ENCODE results near the gene CEACAM16. TPM values are rescaled to one million over a fixed set of nuclear protein-coding genes. Genes with fewer than 3 reads are reported as not detected.

CEACAM16 gene
- total and polyA plus RNA-seq, 9 of the 15 experiments (the other 6 are each of a cell fraction or from before 2014, with no cell fraction given), result not detected

GRCh38 chr19:44749292-44749691, 50.3 kb downstream of the CEACAM16 start:
- ChIA-PET POLR2A (interaction anchor here (0.6 to 1.7 kb wide), 5 partner anchors 10 to 25 kb away, joined by 3 to 4 read pairs (median 3); no protein-coding TSS in a partner anchor), CTCF (ENCODE audit: low intra/inter-chr PET ratio) (no interaction called here)
- BruUV-seq (replicated peaks), result no TSS peak
- 88% methylated on average over 1 of the region's 1 CpG for WGBS (ENCODE audit: insufficient coverage, low coverage, missing lambda C conversion rate)
- Histone ChIP-seq H3K27me3 (ENCODE audit: control insufficient read depth in 2 of 2, insufficient read depth in 2 of 2, low read length in 2 of 2) (no peaks in the 10 kb centered on the region), H3K36me3 (ENCODE audit: control insufficient read depth, insufficient read depth, low read length) (no peaks in the 10 kb centered on the region), H2AFZ (ENCODE audit: low read depth, low read length) (no peak overlapping the region), H3K4me3 (peak overlapping the region; percentile 45), H3K27ac (ENCODE audit: extremely low read depth, low read depth, low read length) (peak overlapping the region; percentile 44; the same call in 1 of the 3 replicates), H4K20me1 (replicated peaks; ENCODE audit: control insufficient read depth, insufficient read depth, low read length) (no peaks in the 10 kb centered on the region), H3K79me2 (ENCODE audit: control insufficient read depth, insufficient read depth, low read length) (no peaks in the 10 kb centered on the region), H3K4me1 (replicated peaks in 1 of 2; ENCODE audit: control insufficient read depth in 2 of 2, insufficient read depth in 2 of 2, low read length in 2 of 2) (peaks cover 18 to 44% of the 10 kb centered on the region in 2 experiments), H3K9me1 (ENCODE audit: control insufficient read depth, insufficient read depth, low read length) (no peaks in the 10 kb centered on the region), H3K9me3 (replicated peaks; ENCODE audit: control insufficient read depth, insufficient read depth, low read depth, low read length) (no peaks in the 10 kb centered on the region), H3K9ac (ENCODE audit: insufficient read depth in 1 of 2, low read depth in 2 of 2, low read length in 2 of 2) (peak overlapping the region in 1 of 2 experiments; percentile 90; a peak in 1 of 4 replicates), H3K4me2 (ENCODE audit: insufficient read depth, low read length) (peak overlapping the region; percentile 7)
- no peak for FAIRE-seq
- no peak for DNase-seq (ENCODE audit: extremely low read depth in 1 of 4, low spot score in 3 of 4)
- in situ Hi-C loops (cut with MboI), result no loop called here
- intact Hi-C loops (cut with micrococcal nuclease), result no loop called here
- ATAC-seq, result no peak
- TF ChIP-seq U2AF2 (optimal IDR thresholded peaks at IDR 0.05; ENCODE audit: low read depth, low read length) (no peak), ZNF740 (CRISPR knock-in tag; IDR thresholded peaks at IDR 0.05) (0 out of 2 replicates have a peak, but pooled peaks have one; percentile 10), ZNF740 (tag; IDR thresholded peaks at IDR 0.05) (no peak), NR2C1 (IDR thresholded peaks at IDR 0.05) (no peak), NR2C1 (tag; IDR thresholded peaks at IDR 0.05) (no peak)

GRCh38 chr19:44749994-44750393, 51.0 kb downstream of the CEACAM16 start:
- Histone ChIP-seq H2AFZ (ENCODE audit: low read depth, low read length) (no peak overlapping the region), H3K9me3 (replicated peaks; ENCODE audit: control insufficient read depth, insufficient read depth, low read depth, low read length) (no peaks in the 10 kb centered on the region), H3K4me1 (replicated peaks in 1 of 2; ENCODE audit: control insufficient read depth in 2 of 2, insufficient read depth in 2 of 2, low read length in 2 of 2) (peaks cover 23 to 49% of the 10 kb centered on the region in 2 experiments), H3K36me3 (ENCODE audit: control insufficient read depth, insufficient read depth, low read length) (no peaks in the 10 kb centered on the region), H3K9ac (ENCODE audit: insufficient read depth in 1 of 2, low read depth in 2 of 2, low read length in 2 of 2) (no peak overlapping the region), H3K27me3 (ENCODE audit: control insufficient read depth in 2 of 2, insufficient read depth in 2 of 2, low read length in 2 of 2) (no peaks in the 10 kb centered on the region), H3K27ac (ENCODE audit: extremely low read depth, low read depth, low read length) (no peak overlapping the region), H3K4me3 (no peak overlapping the region), H3K79me2 (ENCODE audit: control insufficient read depth, insufficient read depth, low read length) (no peaks in the 10 kb centered on the region), H3K4me2 (ENCODE audit: insufficient read depth, low read length) (no peak overlapping the region), H3K9me1 (ENCODE audit: control insufficient read depth, insufficient read depth, low read length) (no peaks in the 10 kb centered on the region), H4K20me1 (replicated peaks; ENCODE audit: control insufficient read depth, insufficient read depth, low read length) (no peaks in the 10 kb centered on the region)
- ChIA-PET CTCF (ENCODE audit: low intra/inter-chr PET ratio) (no interaction called here), POLR2A (interaction anchor here (1.4 to 1.7 kb wide), 2 partner anchors 11 to 22 kb away, joined by 3 to 4 read pairs; no protein-coding TSS in a partner anchor)
- in situ Hi-C loops (cut with MboI), result no loop called here
- ATAC-seq (no peak), FAIRE-seq (no peak), DNase-seq (ENCODE audit: extremely low read depth in 1 of 4, low spot score in 3 of 4) (no peak)
- BruUV-seq (replicated peaks), result no TSS peak
- intact Hi-C loops (cut with micrococcal nuclease), result no loop called here
- WGBS (ENCODE audit: insufficient coverage, low coverage, missing lambda C conversion rate), result 72% methylated on average over 9 of the region's 10 CpGs
- TF ChIP-seq TFAP4 (CRISPR knock-in tag; IDR thresholded peaks at IDR 0.05; ENCODE audit: borderline replicate concordance), result 0 out of 2 replicates have a peak, but pooled peaks have one; percentile 46
- TF ChIP-seq ADNP (tag; IDR thresholded peaks at IDR 0.05), result 0 out of 2 replicates have a peak, but pooled peaks have one; percentile 52
- TF ChIP-seq ATF3 (IDR thresholded peaks at IDR 0.05), result no peak
- no peak for TF ChIP-seq ATF3 (CRISPR knock-in tag; conservative IDR thresholded peaks at IDR 0.05)
- peak; percentile 78 for TF ChIP-seq CBX1 (IDR thresholded peaks at IDR 0.05; ENCODE audit: low read depth)
- no peak for TF ChIP-seq TRIM24 (IDR thresholded peaks at IDR 0.05)
- TF ChIP-seq ZFP36 (IDR thresholded peaks at IDR 0.05; ENCODE audit: low read depth, low read length, partially characterized antibody), result no peak
- TF ChIP-seq MAFF (IDR thresholded peaks at IDR 0.05; ENCODE audit: low read length), result no peak
- no peak for TF ChIP-seq CCNT2 (IDR thresholded peaks at IDR 0.05; ENCODE audit: borderline replicate concordance, extremely low read depth, insufficient read length, low read depth, low read length)
- peak; percentile 96 for TF ChIP-seq BCOR (IDR thresholded peaks at IDR 0.05)
